DND-41 (cell line): ENCODE measurements around the gene SLC36A4.

Experiments used
- ATAC-seq: fragments of 200-7000 bp; cut with Tn5 transposase; 3 replicates; pipeline ENCODE4 v1.9.1; 2021; ENCODE audit warnings: low read depth; ENCODE audit not compliant: insufficient read depth
- DNase-seq: peaks from one replicate; pipeline ENCODE4 v3.0.0-alpha.2; 2020
- H2AFZ ChIP-seq: 2 replicates; pipeline ENCODE4 v1.6.0; 2012; ENCODE audit warnings: low read depth, low read length
- H3K27ac ChIP-seq: 2 replicates; pipeline ENCODE4 v1.5.1; 2012; ENCODE audit warnings: low read length, inconsistent platforms
- H3K27me3 ChIP-seq: fragments of 200-600 bp; sonication (generic); 2 replicates; pipeline ENCODE4 v1.6.0; 2012; ENCODE audit warnings: low read length, mild to moderate bottlenecking, inconsistent platforms; ENCODE audit not compliant: insufficient read depth, poor library complexity
- H3K36me3 ChIP-seq: 2 replicates; pipeline ENCODE4 v1.5.1; 2012; ENCODE audit warnings: low read length, inconsistent platforms; ENCODE audit not compliant: insufficient read depth
- H3K4me1 ChIP-seq: 2 replicates; pipeline ENCODE4 v1.5.1; 2012; ENCODE audit warnings: mild to moderate bottlenecking, low read length; ENCODE audit not compliant: insufficient read depth
- H3K4me2 ChIP-seq: 2 replicates; pipeline ENCODE4 v1.6.0; 2012; ENCODE audit warnings: mild to moderate bottlenecking, moderate library complexity, low read length, inconsistent platforms; ENCODE audit not compliant: insufficient read depth
- H3K4me3 ChIP-seq, 2 experiments: fragments of 200-600 bp in 1 of 2; shearing (Covaris generic) in 1 of 2; 2 replicates each; pipeline ENCODE4 v1.5.1; 2012 to 2016; ENCODE audit warnings: inconsistent platforms in 2 of 2, low read length in 2 of 2, mild to moderate bottlenecking in 2 of 2, low read depth in 1 of 2, moderate library complexity in 1 of 2
- H3K79me2 ChIP-seq: 2 replicates; pipeline ENCODE4 v1.6.0; 2012; ENCODE audit warnings: low read length, inconsistent platforms; ENCODE audit not compliant: insufficient read depth
- H3K9ac ChIP-seq: 2 replicates; pipeline ENCODE4 v1.6.0; 2012; ENCODE audit warnings: low read depth, mild to moderate bottlenecking, inconsistent platforms, low read length, moderate library complexity
- H3K9me3 ChIP-seq: 2 replicates; pipeline ENCODE4 v1.5.1; 2012; ENCODE audit warnings: low read length, moderate library complexity, mild to moderate bottlenecking, inconsistent platforms; ENCODE audit not compliant: insufficient read depth, severe bottlenecking
- H4K20me1 ChIP-seq: 2 replicates; pipeline ENCODE4 v1.6.0; 2012; ENCODE audit warnings: low read length; ENCODE audit not compliant: insufficient read depth
- CTCF ChIP-seq: IDR thresholded peaks from 2 replicates; pipeline ENCODE4 v1.5.1; 2012; ENCODE audit warnings: borderline replicate concordance, low read length, moderate library complexity, mild to moderate bottlenecking; ENCODE audit not compliant: poor library complexity, severe bottlenecking; ENCODE audit errors: extremely low read depth
- EZH2 ChIP-seq: IDR thresholded peaks from 3 replicates; pipeline ENCODE4 v1.6.1; 2012; ENCODE audit warnings: borderline replicate concordance, low read depth, mild to moderate bottlenecking, moderate library complexity, low read length, inconsistent platforms; ENCODE audit not compliant: severe bottlenecking

The SLC36A4 gene

GRCh38 chr11:93229876-93230275 lies 32.1 kb upstream of the SLC36A4 start:
- Histone ChIP-seq H3K27ac (no peak overlapping the region), H3K36me3 (no peaks in the 10 kb centered on the region), H3K4me3 (no peak overlapping the region), H3K9me3 (no peaks in the 10 kb centered on the region), H3K9ac (no peak overlapping the region), H3K27me3 (no peaks in the 10 kb centered on the region), H4K20me1 (no peaks in the 10 kb centered on the region), H2AFZ (no peak overlapping the region), H3K4me2 (no peak overlapping the region), H3K4me1 (no peaks in the 10 kb centered on the region), H3K79me2 (no peaks in the 10 kb centered on the region)
- ATAC-seq, result no peak
- TF ChIP-seq CTCF (no peak), EZH2 (no peak)
- no peak for DNase-seq

DNA sequence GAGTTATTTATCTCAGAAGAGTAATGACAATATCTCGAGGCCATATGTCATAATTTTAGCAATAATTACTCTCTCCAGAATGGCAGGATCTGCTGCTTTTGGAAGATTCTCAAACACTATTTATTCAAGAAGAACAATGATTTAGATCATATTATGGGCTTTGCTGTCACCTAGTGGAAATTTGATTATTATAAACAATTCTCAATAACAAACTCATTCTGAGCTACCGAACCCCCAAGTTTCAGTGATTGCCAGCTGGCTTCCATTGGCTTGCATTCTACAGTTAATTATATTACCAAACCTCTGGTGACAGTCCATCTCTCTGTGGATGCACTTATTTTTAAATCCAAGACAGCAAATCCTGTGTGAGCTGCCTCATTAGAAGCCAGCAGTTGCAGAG lies 27.9 kb upstream of the SLC36A4 start:
- no peaks in the 10 kb centered on the region for H3K79me2 ChIP-seq
- no peak for DNase-seq
- H2AFZ ChIP-seq, result no peak overlapping the region
- peak; percentile 45 for TF ChIP-seq CTCF
- no peak for TF ChIP-seq EZH2
- no peaks in the 10 kb centered on the region for H3K4me1 ChIP-seq
- H3K9ac ChIP-seq, result no peak overlapping the region
- H4K20me1 ChIP-seq, result no peaks in the 10 kb centered on the region
- no peak overlapping the region for H3K4me3 ChIP-seq
- no peaks in the 10 kb centered on the region for H3K36me3 ChIP-seq
- H3K9me3 ChIP-seq, result no peaks in the 10 kb centered on the region
- no peak overlapping the region for H3K27ac ChIP-seq
- H3K4me2 ChIP-seq, result no peak overlapping the region
- ATAC-seq, result peak; percentile 35; the same call in 1 of the 3 replicates
- H3K27me3 ChIP-seq, result peaks cover 5% of the 10 kb centered on the region

GRCh38 chr11:93221539-93221938 lies 23.7 kb upstream of the SLC36A4 start:
- DNase-seq (no peak), ATAC-seq (no peak)
- TF ChIP-seq CTCF, result no peak
- TF ChIP-seq EZH2, result no peak

GRCh38 chr11:93220078-93220477 lies 22.3 kb upstream of the SLC36A4 start:
- no peak for ATAC-seq
- H2AFZ ChIP-seq, result no peak overlapping the region
- no peak for TF ChIP-seq CTCF
- TF ChIP-seq EZH2, result no peak
- H3K79me2 ChIP-seq, result no peaks in the 10 kb centered on the region
- DNase-seq, result no peak
- H3K36me3 ChIP-seq, result no peaks in the 10 kb centered on the region
- no peaks in the 10 kb centered on the region for H4K20me1 ChIP-seq
- no peaks in the 10 kb centered on the region for H3K9me3 ChIP-seq
- H3K27ac ChIP-seq, result no peak overlapping the region
- H3K4me3 ChIP-seq, result no peak overlapping the region
- H3K9ac ChIP-seq, result no peak overlapping the region
- H3K27me3 ChIP-seq, result peaks cover 5% of the 10 kb centered on the region
- no peaks in the 10 kb centered on the region for H3K4me1 ChIP-seq
- H3K4me2 ChIP-seq, result no peak overlapping the region

More at GRCh38 chr11:93221539-93221938, 23.7 kb upstream of the SLC36A4 start:
- Histone ChIP-seq H3K9me3 (no peaks in the 10 kb centered on the region), H3K79me2 (no peaks in the 10 kb centered on the region), H3K4me2 (no peak overlapping the region), H3K36me3 (no peaks in the 10 kb centered on the region), H3K4me1 (no peaks in the 10 kb centered on the region), H3K27ac (no peak overlapping the region), H2AFZ (no peak overlapping the region), H3K9ac (no peak overlapping the region), H3K27me3 (peaks cover 5% of the 10 kb centered on the region), H3K4me3 (no peak overlapping the region), H4K20me1 (no peaks in the 10 kb centered on the region)
